IPS-20b (cell line): ENCODE measurements around the gene RGS16.

Experiments
- H3K27ac ChIP-seq: one replicate; pipeline ENCODE4 v1.5.1; 2013; ENCODE audit warnings: low read length
- H3K27me3 ChIP-seq: 2 replicates; pipeline ENCODE4 v1.6.1; 2013; ENCODE audit warnings: mild to moderate bottlenecking, low read length, inconsistent platforms; ENCODE audit not compliant: insufficient read depth
- H3K36me3 ChIP-seq: 2 replicates; pipeline ENCODE4 v1.6.1; 2013; ENCODE audit warnings: low read depth, mild to moderate bottlenecking, inconsistent platforms, low read length, moderate library complexity; ENCODE audit not compliant: insufficient read depth
- H3K4me1 ChIP-seq: 2 replicates; pipeline ENCODE4 v1.6.1; 2013; ENCODE audit warnings: mild to moderate bottlenecking, control low read depth, inconsistent platforms, low read length, moderate library complexity; ENCODE audit not compliant: insufficient read depth
- H3K4me3 ChIP-seq: 2 replicates; pipeline ENCODE4 v1.5.1; 2013; ENCODE audit warnings: mild to moderate bottlenecking, low read length, inconsistent platforms
- H3K9ac ChIP-seq: 2 replicates; pipeline ENCODE4 v1.6.1; 2013; ENCODE audit warnings: low read depth, mild to moderate bottlenecking, inconsistent platforms, low read length, moderate library complexity
- H3K9me3 ChIP-seq: 2 replicates; pipeline ENCODE4 v1.6.1; 2013; ENCODE audit warnings: mild to moderate bottlenecking, low read depth, low read length, inconsistent platforms; ENCODE audit not compliant: insufficient read depth

RGS16 gene

GRCh38 chr1:182588500-182589396 is 15.4 kb downstream of the RGS16 start, which contains the start of gene RNASEL:
Gene RNASEL, minus strand, starts transcription at chr1:182589256. Its CDS starts 2,450 bp downstream, at chr1:182586806.
- no peaks in the 10 kb centered on the region for H3K36me3 ChIP-seq
- no peaks in the 10 kb centered on the region for H3K9me3 ChIP-seq
- H3K9ac ChIP-seq, result peak within 1 kb of the TSS; percentile 43; the same call in 1 of the 2 replicates
- H3K27me3 ChIP-seq, result no peaks in the 10 kb centered on the region
- H3K4me1 ChIP-seq, result peaks cover 13% of the 10 kb centered on the region
- H3K27ac ChIP-seq, result no peak within 1 kb of the TSS
- peak within 1 kb of the TSS; percentile 67 for H3K4me3 ChIP-seq

DNA sequence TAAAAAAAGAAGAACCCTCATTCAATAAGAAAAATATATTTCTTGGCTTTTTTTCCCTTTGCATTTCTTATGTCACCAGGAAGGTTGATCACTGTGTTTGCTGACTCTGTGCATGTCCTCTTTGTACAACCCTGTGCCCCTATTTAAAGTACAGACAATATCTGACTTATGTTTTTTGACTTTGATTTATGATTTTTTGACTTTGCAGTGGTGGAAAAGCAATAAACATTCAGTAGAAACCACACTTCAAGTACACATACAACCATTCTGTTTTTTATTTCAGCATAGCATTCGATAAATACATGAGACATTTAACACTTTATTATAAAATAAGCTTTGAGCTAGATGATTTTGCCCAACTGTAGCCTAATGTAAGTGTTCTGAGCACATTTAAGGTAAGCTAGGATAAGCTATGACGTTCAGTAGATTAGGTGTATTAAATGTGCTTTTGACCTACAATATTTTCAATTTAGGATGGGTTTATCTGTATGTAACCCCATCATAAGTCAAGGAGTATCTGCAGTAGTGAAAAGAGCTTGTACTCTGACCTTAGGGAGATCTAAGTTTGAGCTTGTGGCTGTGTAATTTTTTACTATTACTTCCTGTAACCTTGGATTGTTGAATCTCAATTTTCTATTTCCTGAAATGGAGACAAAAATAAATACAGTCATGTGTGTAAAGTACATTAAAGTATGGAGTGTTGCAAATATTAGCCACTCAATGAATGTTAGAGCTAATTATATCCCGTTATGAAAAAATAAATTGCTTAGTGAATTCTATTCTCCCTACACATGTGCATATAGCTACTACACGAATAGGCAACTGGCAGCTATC is 16.3 kb downstream of the RGS16 start:
- Histone ChIP-seq H3K4me1 (peaks cover 13% of the 10 kb centered on the region), H3K9me3 (no peaks in the 10 kb centered on the region), H3K27ac (no peak overlapping the region), H3K4me3 (peak overlapping the region; percentile 67), H3K27me3 (no peaks in the 10 kb centered on the region), H3K36me3 (no peaks in the 10 kb centered on the region), H3K9ac (no peak overlapping the region)

DNA sequence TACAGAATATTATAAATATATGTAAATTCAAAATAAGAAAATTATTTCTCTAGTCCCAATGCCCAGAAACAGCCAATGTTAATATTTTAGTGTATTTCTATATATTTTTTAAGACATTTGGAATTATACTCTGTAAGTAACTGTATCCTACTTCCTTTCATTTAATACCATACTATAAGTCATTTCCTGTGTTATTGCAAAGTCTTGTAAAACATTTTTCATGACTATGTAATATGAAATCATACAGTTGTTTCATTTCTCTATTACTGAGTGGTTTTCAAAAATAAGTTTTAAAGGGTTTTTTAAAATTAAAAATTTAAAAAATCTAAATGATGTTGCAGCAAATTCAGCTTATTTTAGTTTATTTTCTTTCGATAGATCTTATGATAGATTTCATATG is 17.1 kb downstream of the RGS16 start:
- H3K4me3 ChIP-seq, result no peak overlapping the region
- peaks cover 13% of the 10 kb centered on the region for H3K4me1 ChIP-seq
- no peak overlapping the region for H3K9ac ChIP-seq
- H3K9me3 ChIP-seq, result no peaks in the 10 kb centered on the region
- H3K36me3 ChIP-seq, result no peaks in the 10 kb centered on the region
- no peaks in the 10 kb centered on the region for H3K27me3 ChIP-seq
- no peak overlapping the region for H3K27ac ChIP-seq

DNA sequence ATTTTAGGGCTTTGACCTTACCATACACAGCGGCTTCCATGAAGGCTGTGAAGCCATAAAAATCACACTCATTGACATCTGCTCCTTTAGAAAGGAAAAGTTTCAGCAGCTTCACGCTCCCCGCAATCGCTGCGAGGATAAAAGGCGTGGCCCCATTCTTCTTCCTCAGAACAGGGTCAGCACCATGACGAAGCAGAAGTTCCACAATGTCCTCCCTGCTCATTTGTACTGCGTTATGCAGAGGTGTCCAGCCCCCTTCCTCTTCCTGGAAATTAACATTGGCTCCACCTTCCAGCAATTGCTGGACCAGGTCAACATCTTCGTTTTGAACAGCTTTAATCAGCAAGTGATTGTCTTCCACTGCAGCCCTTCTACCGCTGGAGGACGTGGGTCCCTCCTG is 17.8 kb downstream of the RGS16 start:
- Histone ChIP-seq H3K36me3 (no peaks in the 10 kb centered on the region), H3K27me3 (no peaks in the 10 kb centered on the region), H3K9me3 (no peaks in the 10 kb centered on the region), H3K4me3 (no peak overlapping the region), H3K27ac (no peak overlapping the region), H3K9ac (no peak overlapping the region), H3K4me1 (peaks cover 13% of the 10 kb centered on the region)

GRCh38 chr1:182584746-182585145 is 19.4 kb downstream of the RGS16 start:
- Histone ChIP-seq H3K9me3 (no peaks in the 10 kb centered on the region), H3K4me1 (peaks cover 13% of the 10 kb centered on the region), H3K27ac (no peak overlapping the region), H3K4me3 (no peak overlapping the region), H3K36me3 (no peaks in the 10 kb centered on the region), H3K27me3 (no peaks in the 10 kb centered on the region), H3K9ac (no peak overlapping the region)

- Histone ChIP-seq H3K4me1 (no peaks in the 10 kb centered on the region), H3K4me3 (no peak overlapping the region), H3K27me3 (no peaks in the 10 kb centered on the region), H3K36me3 (no peaks in the 10 kb centered on the region), H3K27ac (no peak overlapping the region), H3K9ac (no peak overlapping the region), H3K9me3 (no peaks in the 10 kb centered on the region)
Measured at GRCh38 chr1:182580736-182581135, 23.5 kb downstream of the RGS16 start.

- Histone ChIP-seq H3K4me3 (no peak overlapping the region), H3K9ac (no peak overlapping the region), H3K4me1 (no peaks in the 10 kb centered on the region), H3K36me3 (no peaks in the 10 kb centered on the region), H3K27ac (no peak overlapping the region), H3K27me3 (no peaks in the 10 kb centered on the region), H3K9me3 (no peaks in the 10 kb centered on the region)
Measured at GRCh38 chr1:182575540-182576149, 28.5 kb downstream of the RGS16 start.

DNA sequence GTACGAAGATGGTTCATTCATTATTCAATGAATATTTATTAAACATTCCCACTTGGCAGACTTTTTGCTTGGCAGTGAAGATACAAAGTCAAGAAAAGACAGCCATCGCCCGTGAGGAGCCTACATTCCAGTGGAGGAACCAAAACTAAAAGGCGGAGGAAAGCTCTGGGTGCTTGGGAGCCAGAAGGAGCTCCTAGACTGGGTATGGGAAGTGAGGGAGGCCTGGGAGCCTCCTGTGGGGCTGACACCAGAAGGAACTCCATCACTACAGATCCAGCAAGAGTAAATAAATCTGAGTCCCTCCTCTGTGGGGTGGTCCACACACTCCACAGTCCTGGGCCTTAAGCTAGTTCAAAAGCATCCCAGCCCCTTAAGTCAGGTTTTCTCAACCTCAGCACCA is 30.0 kb downstream of the RGS16 start:
- no peaks in the 10 kb centered on the region for H3K4me1 ChIP-seq
- H3K27me3 ChIP-seq, result no peaks in the 10 kb centered on the region
- H3K4me3 ChIP-seq, result no peak overlapping the region
- no peak overlapping the region for H3K27ac ChIP-seq
- H3K36me3 ChIP-seq, result no peaks in the 10 kb centered on the region
- H3K9me3 ChIP-seq, result no peaks in the 10 kb centered on the region
- H3K9ac ChIP-seq, result no peak overlapping the region

- H3K4me1 ChIP-seq, result no peaks in the 10 kb centered on the region
- H3K9ac ChIP-seq, result no peak overlapping the region
Measured at GRCh38 chr1:182570611-182570970, 33.6 kb downstream of the RGS16 start.

DNA sequence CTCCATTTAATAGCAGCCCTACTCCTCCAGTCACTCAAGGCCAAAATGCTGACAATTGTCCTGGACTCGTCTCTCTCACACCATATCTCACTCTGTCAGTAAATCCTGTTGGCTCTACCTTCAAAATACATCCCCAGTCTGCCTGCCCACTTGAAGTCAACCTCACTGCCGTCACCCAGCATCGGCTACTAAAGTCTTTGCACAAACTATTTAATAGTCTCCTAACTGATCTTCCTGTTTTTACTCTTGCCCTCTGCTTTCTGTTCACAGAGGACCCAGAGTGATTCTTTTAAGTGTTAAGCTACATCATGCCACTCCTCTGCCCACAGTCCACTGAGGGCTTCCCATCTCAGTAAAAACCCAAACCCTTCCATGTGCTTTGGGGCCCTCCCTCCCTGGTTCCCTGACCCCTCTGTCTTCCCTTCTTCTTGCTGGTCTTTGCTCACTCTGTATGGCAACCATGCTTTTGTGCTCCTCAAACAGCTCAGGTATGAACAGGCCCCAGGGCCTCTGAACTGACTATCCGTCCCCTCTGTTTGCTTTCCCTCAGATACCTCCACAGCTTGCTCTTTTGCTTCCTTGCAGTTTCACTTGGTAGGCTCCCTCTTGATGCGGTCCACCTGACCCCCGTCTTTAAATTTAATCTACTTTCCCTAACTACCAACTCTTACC is 34.1 kb downstream of the RGS16 start:
- no peaks in the 10 kb centered on the region for H3K27me3 ChIP-seq
- H3K4me3 ChIP-seq, result no peak overlapping the region
- no peak overlapping the region for H3K9ac ChIP-seq
- H3K4me1 ChIP-seq, result no peaks in the 10 kb centered on the region
- no peak overlapping the region for H3K27ac ChIP-seq
- no peaks in the 10 kb centered on the region; the same call in 1 of the 2 replicates for H3K9me3 ChIP-seq
- H3K36me3 ChIP-seq, result no peaks in the 10 kb centered on the region

More at GRCh38 chr1:182570611-182570970, 33.6 kb downstream of the RGS16 start:
- Histone ChIP-seq H3K36me3 (no peaks in the 10 kb centered on the region), H3K9me3 (no peaks in the 10 kb centered on the region), H3K27me3 (no peaks in the 10 kb centered on the region), H3K4me3 (no peak overlapping the region), H3K27ac (no peak overlapping the region)

DNA sequence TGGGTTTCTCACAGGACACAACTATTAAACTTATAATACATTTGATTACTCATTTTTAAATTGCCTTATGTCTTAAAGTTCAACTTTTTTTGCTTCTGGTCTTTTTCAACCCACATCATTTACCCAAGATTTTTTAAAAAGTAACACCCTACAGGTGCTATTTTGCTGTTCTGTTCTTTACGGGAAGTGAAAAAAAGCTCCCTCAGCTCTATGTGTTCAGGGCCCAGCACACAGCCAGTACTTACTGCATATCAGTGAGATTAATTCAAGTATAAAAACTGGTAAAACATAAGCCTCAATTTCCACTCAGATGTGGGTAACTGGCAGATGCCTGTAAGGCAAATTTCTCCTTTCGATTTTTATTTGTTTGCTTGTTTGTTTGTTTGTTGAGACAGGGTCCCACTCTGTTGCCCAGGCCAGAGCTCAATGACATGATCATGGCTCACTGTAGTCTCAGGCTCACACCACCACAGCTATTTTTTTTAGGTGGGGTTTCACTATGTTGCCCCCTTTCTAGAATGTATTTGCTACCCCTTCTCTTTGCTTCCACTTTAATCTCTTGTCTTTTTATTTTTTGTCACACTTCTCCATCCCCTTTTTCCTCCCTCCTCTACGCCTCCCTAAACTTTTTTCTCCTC is 35.4 kb downstream of the RGS16 start:
- Histone ChIP-seq H3K27ac (no peak overlapping the region), H3K27me3 (no peaks in the 10 kb centered on the region), H3K4me1 (no peaks in the 10 kb centered on the region), H3K9ac (no peak overlapping the region), H3K36me3 (no peaks in the 10 kb centered on the region), H3K9me3 (no peaks in the 10 kb centered on the region; the same call in 1 of the 2 replicates), H3K4me3 (no peak overlapping the region)
